T-helper 1 cell (primary cell): ENCODE measurements around the gene GRK3.

ENCODE experiments used
- DNase-seq, 5 donors: peaks; one replicate each; pipeline ENCODE4 v3.0.0-alpha.2; 2012 to 2020

Gene GRK3

DNA sequence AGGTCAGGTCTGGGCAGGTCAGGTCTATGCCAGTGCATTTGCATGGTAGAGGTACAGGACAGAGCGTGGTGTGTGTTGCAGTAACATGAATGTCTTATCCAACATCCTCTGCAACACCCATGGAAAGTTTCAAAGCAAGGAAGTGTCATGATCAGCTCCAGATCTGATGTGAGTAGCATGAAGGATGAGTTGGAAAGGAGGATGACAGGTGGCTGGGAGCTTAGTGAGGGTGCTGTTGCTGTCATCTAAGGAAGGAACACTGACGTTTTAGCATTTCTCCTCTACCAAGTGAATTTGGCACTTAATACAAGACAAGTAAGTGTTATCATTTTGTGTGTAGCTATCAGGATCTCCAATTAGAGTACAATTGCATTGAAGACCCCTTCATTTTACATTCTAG is 65.1 kb downstream of the GRK3 start:
- DNase-seq, result no peak

DNA sequence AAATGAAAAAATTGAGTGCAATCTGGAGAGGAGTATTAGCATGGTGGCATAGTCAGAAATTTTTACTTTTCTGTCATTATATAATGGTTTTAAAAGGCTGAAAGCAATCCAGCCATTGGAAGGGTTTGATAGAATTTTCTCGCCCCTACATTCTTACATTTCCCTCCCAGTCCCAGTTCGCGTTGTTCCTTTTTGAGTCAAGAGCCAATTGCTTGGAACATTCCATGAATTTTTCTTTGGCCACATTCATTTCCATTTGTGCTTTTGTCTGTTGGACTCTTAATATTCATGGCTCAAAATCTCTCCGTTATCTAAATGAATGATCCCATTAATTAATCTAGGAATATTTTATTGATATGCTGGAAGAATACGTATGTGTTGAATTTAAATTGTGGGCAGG is 66.0 kb downstream of the GRK3 start:
- no peak for DNase-seq

DNA sequence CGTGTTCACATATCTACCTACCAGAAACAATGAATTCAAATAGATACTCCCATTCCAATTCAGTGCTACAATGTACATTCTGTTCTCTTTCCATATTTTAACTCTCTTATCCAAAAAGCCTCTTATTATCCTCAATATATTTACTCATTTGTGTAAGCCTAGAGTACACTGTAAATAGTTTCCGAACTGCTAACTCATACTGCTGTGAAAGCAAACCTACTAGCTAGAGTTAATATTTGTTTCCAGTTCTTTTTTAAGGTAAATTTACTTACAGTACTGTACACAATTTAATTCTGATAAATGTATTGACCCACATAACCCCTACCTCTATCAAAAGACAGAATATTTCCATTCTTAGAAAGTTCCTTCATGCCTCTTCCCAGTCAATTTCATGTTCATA is 71.8 kb downstream of the GRK3 start:
- DNase-seq, result no peak

DNA sequence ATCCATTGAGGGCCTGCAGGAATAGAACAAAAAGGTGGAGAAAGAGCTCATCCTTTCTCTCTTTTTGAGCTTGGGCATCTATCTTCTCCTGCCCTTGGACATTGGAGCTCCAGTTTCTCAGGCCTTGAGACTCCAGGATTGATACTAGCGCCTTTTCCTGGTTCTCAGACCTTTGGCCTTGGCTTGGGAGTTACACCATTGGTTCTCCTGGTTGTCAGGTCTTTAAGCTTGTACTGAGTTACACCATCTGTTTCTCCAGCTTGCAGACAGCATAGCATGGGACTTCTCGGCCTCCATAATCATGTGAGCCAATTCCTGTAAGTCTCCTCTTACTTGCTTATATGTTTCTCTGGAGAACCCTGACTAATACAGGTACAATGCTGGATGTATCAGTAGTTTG is 72.6 kb downstream of the GRK3 start:
- DNase-seq, result no peak

DNA sequence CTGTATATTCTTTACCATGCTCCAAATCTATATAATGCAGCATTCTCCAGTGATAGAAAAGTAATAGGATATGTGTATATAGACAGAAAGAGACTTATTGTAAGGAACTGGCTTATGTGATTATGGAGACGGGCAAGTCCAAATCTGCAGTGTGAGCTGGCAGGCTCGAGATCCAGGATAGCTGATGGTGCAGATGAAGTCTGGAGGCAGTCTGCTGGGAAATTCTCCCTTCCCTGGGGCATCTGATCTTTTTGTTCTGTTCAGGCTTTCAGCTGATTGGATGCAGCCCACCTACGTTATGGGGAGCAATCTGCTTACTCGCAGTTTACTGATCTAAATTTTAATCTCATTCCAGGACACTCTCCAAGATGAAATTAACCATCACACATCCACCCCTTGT is 73.2 kb downstream of the GRK3 start:
- DNase-seq, result no peak

DNA sequence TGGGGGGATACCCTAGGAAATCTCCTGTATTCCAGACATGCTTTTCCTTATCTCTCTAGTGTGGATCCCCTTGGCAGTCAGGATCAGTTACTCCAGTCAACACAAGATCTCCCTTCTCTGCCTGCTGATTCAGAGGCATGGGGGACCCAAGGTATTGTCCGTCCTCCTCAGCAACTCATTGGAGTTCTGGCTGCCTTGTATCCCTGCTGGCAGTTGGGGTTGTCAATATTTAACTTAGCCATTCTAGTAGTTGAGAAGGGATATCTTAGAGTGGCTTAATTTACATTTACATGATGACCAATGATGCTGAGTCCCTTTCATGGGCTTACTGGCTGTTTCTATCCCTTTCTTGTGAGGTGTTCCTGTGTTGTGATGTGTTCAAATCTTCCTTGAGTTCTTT is 74.2 kb downstream of the GRK3 start:
- DNase-seq, result no peak

DNA sequence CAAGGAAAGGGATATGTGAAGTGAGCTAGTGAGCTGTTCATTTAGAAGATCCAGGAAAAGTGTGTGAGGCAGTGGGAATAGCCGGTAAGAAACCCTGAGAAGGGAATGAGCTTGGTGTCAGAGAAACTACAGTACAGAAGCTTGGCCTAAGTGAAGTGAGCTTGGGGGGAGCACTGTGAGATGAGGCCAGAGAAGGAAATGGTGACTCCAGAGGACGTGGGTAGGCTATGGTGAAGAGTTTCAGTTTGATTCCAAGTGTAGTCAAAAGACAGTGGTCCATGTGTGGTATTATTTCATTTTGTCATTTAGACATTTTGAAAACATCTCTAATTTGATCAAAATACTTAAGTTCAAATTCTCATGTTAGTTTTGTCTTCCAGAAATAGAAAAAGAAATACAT is 77.2 kb downstream of the GRK3 start:
- DNase-seq, result no peak

DNA sequence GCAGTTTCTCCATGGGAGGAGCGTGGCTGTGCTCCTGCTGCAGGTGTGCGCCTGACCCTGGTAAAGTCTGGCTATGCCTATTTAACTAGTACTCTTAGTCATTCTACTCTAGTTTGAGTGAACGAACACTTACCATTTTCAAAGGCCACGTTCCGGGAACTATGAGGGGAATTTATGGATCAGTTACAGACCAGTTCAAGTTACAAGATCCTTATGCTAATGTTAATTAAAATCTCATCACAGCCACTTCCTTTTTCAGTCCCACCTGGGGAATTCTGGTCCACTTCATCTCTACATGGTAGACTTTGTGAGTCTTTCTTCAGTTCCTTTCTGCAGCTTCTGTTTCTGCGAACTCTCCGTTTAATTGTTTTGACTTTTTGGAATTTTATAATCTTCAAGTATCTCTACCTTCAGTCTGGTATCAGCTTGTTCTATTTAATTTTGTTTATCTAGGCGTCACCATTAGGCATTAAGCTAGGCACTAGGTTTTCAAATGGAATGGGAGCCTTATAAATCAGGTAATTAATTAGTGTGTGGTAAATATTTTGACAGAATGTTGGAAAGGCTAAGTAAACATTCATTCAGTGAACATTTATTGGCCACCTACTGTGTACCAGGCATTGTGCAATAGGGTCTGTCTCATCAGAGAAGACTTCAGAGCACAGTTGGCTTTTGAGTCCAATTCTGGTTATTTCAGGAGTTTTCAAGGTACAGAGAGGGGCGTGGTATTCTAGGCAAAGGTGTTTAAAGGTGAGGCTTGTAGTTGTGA is 78.9 kb downstream of the GRK3 start:
- DNase-seq, result no peak

DNA sequence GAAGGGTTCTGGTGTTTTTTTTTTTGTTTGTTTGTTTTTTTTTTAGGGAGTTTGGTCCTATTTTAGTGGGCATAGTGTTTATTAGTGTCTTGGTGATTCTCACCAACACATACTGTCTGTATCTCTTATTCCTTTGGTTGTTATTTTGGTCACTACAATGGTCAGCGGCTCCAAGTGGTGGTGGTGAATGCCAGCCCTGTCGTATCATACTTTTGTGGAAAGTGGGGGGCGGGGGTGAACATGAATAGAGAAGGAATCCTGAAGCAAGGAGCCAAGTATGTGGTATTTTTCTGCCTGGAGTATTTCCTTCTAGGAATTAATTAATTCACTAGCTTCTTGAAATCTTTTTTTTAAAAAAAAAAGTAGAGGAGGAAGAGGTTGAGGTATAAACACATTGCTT is 79.6 kb downstream of the GRK3 start:
- no peak for DNase-seq

DNA sequence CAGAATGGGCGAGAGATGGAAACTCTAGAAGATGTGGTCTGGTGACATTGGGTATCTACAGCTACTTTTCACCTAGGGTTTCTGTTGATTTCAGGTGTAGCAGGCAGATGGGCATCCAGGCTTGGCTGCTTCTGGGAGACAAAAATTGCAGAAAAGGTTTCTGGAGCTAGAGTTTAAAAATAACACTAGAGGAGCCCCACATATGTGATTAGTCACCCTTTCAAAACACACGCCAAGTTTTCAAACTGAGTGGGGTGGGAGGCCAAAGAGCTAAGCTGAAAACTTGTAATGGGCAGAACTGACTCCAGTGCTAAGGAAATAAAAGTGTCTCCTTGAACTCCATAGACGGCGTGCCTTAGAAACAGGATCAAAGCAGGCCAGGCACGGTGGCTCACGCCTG is 80.8 kb downstream of the GRK3 start:
- DNase-seq, result no peak

DNA sequence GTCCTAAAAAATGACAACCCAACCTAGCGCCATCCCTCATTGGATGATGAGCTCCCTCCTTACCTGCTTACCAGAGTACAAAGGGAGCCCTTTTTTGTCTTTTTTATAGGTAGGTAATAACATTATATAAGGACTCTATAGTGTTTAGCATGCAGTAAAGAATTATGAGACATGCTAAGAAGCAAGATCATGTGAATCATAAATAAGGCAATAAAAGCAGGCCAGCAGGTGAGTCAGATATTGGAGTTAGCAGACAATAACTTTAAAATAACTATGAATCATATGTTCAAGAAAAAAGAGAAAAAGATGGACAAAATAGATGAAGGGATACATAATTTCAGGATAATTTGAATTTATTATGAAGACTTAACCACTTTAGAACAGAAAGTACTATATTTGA is 81.5 kb downstream of the GRK3 start:
- DNase-seq, result no peak

DNA sequence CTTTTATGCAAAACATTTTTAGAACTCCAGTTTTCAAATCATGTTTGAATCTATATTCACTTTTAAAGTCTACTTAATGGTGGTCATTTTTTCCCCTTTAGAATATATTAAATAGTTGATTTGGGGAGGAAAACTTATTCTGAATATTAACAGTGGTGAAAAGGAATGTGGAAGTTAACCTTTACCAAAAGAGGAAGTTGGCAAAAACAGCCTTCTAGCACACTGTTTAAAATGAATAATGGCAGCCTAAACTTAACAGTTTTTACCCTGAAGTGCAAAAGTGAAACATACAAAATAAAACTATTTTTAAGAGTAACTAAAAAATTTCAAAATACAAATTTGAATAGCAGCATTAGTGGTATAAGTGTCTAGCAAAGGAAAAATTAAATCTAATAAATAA is 86.4 kb downstream of the GRK3 start:
- no peak for DNase-seq

DNA sequence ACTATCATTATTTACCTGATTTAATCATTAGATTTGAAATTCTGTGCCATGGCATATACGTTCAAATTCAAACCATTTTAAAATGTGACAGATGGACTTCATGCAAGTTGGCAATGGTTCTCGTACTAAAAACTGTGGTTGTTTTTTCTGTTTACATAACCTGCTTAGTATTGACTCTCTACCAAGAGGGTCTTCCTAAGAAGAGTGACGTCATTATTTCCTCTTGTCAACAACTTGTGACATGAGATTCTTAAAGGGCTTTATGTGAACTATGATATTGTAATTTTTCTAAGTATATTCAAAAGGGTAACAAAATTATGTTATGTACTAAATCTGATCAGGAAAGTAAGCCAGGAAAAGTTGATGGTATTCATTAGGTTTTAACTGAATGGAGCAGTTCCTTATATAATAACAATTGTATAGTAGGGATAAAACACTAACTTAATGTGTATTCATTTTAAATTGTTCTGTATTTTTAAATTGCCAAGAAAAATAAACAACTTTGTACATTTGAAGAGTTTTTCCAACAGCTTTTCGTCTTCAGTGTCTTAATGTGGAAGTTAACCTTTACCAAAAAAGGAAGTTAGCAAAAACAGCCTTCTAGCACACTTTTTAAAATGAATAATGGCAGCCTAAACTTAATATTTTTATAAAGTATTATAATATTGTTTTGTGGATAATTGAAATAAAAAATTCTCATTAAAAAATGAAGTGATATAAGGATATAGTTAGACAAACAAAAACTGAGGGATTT is 87.0 kb downstream of the GRK3 start:
- DNase-seq, result no peak

DNA sequence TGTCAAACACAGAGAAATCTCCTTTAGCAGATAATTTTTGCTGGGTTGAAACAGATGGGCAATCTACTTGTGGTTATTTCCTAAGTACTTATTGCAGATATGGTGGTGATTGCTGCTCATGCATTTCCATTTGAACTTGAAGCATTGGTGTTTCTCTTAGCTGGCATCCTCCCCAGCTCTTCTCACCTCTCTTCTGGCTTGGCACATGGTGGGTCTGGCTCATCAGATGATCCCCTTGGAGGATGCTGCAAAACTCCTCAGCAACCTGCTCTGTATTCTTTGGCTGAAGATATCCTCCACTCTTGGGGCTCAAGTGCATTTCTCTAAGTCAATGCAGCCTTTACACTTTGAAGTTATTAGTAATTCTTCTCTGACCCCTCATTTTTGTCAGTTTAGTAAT is 90.2 kb downstream of the GRK3 start:
- DNase-seq, result no peak

DNA sequence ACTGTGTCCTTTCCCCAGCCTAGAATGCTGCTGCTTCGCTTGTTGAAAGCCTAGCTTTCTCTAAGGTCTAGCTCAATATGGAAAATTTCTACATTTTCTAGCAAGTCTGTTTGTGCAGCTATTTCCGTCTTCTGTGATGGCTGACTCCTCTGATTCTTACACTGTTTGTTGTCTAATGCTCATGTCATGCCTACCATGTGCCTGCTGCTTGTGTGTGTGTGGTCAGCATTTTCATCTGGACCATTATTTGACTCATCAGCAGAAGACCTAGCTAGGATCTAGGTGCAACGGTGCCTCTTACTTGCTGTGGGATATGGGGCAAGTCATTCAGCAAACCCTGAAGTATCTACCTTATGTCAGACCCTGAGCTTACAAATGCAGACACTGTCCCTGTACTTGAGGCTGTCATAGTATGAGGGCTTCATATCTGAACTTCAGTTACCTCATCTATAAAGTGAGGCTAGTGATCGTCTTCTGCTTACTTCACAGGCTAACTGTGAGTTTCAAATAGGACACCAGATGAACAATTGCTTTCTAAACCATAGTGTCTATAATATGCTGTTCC is 91.0 kb downstream of the GRK3 start:
- DNase-seq, result peak in 1 of 5 donors; percentile 9

DNA sequence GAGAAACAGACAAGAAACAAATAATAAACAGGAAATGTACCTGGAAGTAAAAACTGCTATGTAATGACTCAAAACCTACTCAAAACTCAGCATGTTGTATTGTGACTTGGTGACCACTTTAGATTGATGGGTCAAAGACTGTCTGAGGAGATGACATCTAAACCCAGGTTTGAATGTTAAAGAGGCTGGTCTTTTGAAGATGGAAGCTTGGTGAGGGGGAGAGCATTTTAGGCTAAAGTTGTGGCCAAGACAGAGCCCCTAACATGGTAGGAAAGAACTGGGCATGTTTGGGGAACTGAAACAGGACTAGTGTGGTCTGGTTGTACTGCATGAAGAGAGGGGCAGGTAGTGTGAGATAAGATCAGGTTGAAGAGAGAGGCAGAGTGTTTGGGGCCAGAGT is 92.2 kb downstream of the GRK3 start:
- DNase-seq, result peak in 1 of 5 donors; percentile 32

DNA sequence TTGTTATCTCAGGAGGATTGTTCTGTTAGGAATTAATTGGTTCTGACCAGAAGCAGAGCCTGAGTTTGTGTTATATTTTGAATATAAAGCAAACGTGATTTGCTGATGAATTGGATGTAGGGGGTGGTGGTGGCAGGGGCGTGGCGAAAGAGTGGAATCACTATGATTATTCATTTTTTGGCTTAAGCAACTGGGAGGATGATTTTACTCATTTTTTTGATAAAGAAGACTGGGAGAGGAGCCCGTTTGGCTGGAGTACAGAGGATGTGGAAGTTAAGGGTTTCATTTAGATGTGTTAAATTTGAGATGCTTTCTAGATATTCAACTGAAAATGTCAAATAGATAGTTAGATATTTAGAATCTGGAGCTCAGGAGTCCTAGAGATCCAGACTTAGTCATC is 94.2 kb downstream of the GRK3 start:
- no peak for DNase-seq

DNA sequence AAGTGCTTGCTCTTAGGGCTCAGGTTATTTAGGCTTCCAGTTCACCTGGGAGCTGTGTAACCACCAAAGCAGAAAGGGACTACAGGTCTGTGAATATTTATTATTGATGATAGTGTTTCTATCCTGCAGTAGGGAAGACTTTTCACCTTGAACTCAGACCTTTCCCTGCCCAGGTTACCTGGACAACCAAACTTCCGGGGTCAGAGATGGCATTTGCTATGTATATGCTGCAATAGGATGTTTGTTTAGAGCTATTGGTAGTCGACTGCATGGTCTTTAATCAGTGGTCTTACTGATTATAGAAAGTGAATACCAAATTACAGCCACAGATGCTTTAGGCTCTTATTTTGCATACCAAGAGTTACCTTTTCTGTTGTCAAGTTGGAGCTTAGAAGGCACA is 94.9 kb downstream of the GRK3 start:
- no peak for DNase-seq

DNA sequence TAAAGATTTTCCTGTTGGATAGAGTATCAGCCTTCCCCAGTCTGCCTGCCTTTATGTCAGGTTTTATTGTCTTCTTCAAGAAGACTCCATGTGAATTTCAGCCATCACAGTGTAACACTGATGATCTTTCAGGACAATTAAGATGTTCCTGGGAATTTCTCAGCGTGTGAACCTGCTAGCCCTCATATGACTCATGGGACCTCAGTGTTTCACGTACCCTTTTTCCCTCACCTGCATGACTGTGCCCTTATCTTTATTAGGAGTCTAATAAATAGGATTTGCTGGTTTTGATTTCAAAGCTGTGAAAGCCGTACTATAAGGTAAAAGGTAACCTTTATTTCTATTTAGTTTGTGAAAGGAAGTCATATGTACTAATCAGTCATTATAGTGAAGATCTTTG is 95.9 kb downstream of the GRK3 start:
- no peak for DNase-seq

DNA sequence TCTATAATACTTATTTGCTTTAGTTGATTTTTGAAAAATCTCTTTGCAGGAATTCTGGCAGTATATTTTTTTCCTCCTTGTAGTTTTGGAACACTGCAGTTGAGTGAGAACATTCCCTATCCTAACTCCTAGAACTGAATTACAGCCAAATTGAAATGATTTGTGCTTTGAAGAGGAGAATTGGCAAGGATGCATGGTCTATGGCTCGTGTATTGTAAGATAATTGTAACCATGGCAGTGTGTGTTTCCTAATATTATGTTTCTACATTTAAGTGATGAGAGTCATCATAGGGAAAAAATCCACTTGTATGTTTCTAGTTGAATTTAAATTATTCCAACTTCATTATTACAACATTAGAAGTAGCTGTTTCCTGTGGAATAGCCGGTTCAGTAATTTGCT is 96.6 kb downstream of the GRK3 start:
- DNase-seq, result no peak

DNA sequence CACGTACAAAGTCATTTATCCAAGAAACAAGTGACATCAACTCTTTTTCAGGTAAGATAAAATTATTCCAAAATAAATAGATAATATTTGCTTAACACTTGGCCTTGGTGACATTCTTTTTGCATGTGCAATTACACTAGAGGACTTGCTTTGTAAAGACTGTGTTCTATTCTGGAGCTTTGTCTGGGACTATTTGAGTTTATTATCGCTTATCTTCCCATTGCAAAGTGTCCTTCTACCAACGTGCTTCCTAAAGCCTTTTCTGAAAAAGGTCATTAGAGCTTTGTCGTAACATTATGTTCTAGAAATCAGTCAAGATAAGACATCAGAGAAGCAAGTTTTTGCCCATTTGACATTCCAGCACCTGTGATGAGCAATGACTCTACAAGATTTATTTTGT is 99.2 kb downstream of the GRK3 start:
- no peak for DNase-seq

DNA sequence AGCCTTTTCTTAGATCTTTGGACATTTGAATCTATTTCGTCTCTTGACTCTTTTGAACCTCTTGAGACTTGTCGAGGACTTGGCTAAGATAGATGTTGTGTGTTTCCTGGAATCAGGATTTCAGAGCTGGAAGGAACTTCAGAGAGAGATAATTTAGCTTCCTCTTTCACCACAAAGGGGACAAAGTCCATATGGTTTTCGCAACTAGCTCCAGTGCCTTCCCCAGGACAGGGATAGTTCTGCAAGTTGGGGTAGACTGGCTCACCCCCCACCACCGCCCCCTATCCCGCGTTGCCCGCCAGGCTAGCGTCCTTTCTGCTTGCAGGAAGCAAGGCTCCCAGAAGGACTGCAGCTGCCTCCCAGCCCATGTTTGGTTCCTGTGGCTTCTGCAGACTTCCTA is 101.8 kb downstream of the GRK3 start:
- no peak for DNase-seq

DNA sequence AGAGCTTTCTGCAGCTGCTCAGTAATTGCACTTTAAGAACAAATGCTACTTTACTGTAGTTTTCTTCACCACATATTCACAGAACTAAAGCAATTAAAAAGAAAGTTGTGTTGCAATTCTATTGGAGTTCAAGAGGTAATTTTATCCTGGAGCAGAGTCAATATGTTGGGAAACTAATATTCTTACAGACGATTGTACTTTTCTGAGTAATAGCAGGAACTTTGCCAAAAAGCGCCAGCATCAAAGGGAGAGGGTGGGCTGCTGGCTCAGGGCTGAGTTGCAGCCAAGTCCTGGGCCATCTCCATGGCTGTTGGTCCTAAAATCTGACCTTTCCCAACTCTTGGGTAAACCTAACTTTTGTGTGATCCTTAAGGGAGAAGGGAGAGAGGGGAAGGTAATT is 104.0 kb downstream of the GRK3 start:
- no peak for DNase-seq
